Heart left ventricle (tissue), 13 donors: ENCODE measurements around the gene ADNP.

ENCODE experiments used
- CTCF ChIP-seq, 12 donors: fragments of 200-600 bp; sonication (generic) in 4 of 12; IDR thresholded peaks; one replicate each; pipeline versions ENCODE4 v1.5.0 to v1.8.0; 2018 to 2022; ENCODE audit warnings: antibody characterized with exemption in 12 of 12, mild to moderate bottlenecking in 5 of 12
- POLR2A ChIP-seq, 2 donors: fragments of 450-650 bp; IDR thresholded peaks; one replicate each; pipeline ENCODE4 v1.6.1; 2017; ENCODE audit warnings: antibody characterized with exemption in 2 of 2, mild to moderate bottlenecking in 2 of 2, moderate library complexity in 2 of 2
- donor health status: ischemic (EF 13 %, LVEDD 7.1; RV severe dilation, severe dysfunction).
- donor health status: DM: no; HTN: yes; CAD: no.
- donor health status: DM: no; HTN: no; CAD: no.
- donor health status: ischemic (EF 25% LVEDD 6.9; RV normal size, moderate dysfunction).
- donor health status: ischemic (EF 25% LVEDD 5.7; RV mildly dilated, moderate dysfunction).
- donor health status: ischemic (EF 35%, LVEDD 5.7; RV mildly dilated, moderate dysfunction).
- donor health status: nonischemic (EF 11% LVEDD 7.7; RV severe dilation, severe dysfunction).
- donor health status: DM: yes; HTN: yes; CAD: no.
- donor health status: PGD.
- donor health status: ischemic (EF 29% LVEDD 5.4; RV normal size, mild dysfunction).
- donor health status: nonischemic (EF 23%, LVEDD 6.1; RV moderate dilation, normal function).

GRCh38 chr20:50953821-50954220 is 22.6 kb upstream of the ADNP start:
- TF ChIP-seq CTCF (IDR thresholded peaks at IDR 0.05) (no peak), POLR2A (IDR thresholded peaks at IDR 0.05) (no peak)
